ENCODE measurements around the gene RPUSD1. TPM values are rescaled to one million over a fixed set of nuclear protein-coding genes. Genes with fewer than 3 reads are reported as not detected.

The RPUSD1 gene
- total RNA-seq, 1 experiment from 2014 or later, result 45.1 TPM

DNA sequence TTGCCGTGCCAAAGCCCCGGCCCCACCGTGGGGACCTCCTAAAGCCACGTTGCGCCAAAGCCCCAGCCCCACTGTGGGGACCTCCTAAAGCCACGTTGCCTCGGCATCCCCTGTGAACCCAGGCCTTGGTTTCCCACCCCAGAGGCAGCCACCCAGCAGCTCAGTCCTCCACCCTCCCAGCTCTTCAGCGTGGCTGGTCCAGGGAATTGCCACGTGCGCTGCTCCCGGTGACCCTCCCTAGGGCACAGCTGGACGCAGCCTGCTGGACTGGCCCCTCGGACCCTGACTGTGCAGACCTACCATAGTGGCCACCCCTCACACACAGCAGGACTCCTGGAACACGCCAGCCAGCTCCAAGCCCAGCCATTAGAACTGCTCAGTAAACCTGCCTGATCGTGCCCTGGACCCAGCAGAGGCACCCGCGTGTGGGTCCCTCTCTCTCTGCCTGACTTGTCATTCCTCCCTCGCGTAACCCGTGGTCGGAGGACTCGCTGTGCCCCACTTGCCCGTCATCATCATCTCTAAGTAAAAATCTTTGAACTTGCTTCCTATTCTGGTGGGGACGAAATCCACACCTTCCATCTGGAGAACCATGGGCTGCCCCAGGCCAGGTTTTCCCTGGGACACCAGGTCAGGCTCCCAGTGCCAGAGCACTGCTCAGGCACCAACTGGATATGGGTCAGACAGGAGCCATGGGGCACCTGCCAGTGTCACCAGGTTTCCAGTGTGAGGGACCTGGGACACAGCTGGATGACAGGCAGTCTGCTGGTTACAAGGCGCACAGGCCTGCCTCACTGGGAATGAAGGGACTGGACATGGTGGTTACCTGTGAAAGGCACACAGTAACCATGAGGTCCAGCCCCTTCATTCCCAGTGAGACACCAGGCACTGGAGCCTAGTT lies 53.0 kb downstream of the RPUSD1 start:
- H3K4me3 Mint-ChIP-seq, result no peak overlapping the region
- H3K27ac Mint-ChIP-seq, result no peak overlapping the region
- H3K9me3 Mint-ChIP-seq, result no peaks in the 10 kb centered on the region
- DNase-seq (ENCODE audit: low spot score) (no peak), ATAC-seq (no peak)
- CTCF ChIA-PET, result interaction anchor here (0.7 to 4.0 kb wide), 3 partner anchors 14 to 50 kb away, joined by 3 to 19 read pairs (median 13); partner anchors contain the start of gene ANTKMT
- no peak for TF ChIP-seq OVOL2 (CRISPR knock-in tag; IDR thresholded peaks at IDR 0.05; ENCODE audit: borderline replicate concordance)
- TF ChIP-seq, protein P1, sequence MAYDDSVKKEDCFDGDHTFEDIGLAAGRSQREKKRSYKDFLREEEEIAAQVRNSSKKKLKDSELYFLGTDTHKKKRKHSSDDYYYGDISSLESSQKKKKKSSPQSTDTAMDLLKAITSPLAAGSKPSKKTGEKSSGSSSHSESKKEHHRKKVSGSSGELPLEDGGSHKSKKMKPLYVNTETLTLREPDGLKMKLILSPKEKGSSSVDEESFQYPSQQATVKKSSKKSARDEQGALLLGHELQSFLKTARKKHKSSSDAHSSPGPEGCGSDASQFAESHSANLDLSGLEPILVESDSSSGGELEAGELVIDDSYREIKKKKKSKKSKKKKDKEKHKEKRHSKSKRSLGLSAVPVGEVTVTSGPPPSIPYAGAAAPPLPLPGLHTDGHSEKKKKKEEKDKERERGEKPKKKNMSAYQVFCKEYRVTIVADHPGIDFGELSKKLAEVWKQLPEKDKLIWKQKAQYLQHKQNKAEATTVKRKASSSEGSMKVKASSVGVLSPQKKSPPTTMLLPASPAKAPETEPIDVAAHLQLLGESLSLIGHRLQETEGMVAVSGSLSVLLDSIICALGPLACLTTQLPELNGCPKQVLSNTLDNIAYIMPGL (CRISPR knock-in tag; IDR thresholded peaks at IDR 0.05), result no peak
- no peak for TF ChIP-seq PRRX2 (CRISPR knock-in tag; IDR thresholded peaks at IDR 0.05)
- TF ChIP-seq, protein P2, sequence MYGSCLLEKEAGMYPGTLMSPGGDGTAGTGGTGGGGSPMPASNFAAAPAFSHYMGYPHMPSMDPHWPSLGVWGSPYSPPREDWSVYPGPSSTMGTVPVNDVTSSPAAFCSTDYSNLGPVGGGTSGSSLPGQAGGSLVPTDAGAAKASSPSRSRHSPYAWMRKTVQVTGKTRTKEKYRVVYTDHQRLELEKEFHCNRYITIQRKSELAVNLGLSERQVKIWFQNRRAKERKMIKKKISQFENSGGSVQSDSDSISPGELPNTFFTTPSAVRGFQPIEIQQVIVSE (CRISPR knock-in tag; IDR thresholded peaks at IDR 0.05; ENCODE audit: borderline replicate concordance), result no peak
- TF ChIP-seq, protein P3, sequence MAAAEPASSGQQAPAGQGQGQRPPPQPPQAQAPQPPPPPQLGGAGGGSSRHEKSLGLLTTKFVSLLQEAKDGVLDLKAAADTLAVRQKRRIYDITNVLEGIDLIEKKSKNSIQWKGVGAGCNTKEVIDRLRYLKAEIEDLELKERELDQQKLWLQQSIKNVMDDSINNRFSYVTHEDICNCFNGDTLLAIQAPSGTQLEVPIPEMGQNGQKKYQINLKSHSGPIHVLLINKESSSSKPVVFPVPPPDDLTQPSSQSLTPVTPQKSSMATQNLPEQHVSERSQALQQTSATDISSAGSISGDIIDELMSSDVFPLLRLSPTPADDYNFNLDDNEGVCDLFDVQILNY (CRISPR knock-in tag; IDR thresholded peaks at IDR 0.05), result no peak
- TF ChIP-seq, protein P4, sequence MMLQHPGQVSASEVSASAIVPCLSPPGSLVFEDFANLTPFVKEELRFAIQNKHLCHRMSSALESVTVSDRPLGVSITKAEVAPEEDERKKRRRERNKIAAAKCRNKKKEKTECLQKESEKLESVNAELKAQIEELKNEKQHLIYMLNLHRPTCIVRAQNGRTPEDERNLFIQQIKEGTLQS (CRISPR knock-in tag; conservative IDR thresholded peaks at IDR 0.05), result no peak
- TF ChIP-seq, protein P5, sequence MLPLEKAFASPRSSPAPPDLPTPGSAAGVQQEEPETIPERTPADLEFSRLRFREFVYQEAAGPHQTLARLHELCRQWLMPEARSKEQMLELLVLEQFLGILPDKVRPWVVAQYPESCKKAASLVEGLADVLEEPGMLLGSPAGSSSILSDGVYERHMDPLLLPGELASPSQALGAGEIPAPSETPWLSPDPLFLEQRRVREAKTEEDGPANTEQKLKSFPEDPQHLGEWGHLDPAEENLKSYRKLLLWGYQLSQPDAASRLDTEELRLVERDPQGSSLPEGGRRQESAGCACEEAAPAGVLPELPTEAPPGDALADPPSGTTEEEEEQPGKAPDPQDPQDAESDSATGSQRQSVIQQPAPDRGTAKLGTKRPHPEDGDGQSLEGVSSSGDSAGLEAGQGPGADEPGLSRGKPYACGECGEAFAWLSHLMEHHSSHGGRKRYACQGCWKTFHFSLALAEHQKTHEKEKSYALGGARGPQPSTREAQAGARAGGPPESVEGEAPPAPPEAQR (CRISPR knock-in tag; IDR thresholded peaks at IDR 0.05), result no peak
- TF ChIP-seq NFATC4 (CRISPR knock-in tag; IDR thresholded peaks at IDR 0.05), result no peak
- H3K36me3 Mint-ChIP-seq, result peaks cover 9% of the 10 kb centered on the region; the same call in 1 of the 2 replicates
- H3K27me3 Mint-ChIP-seq (ENCODE audit: low read depth), result no peaks in the 10 kb centered on the region
- H3K4me1 Mint-ChIP-seq, result peaks cover 14% of the 10 kb centered on the region
- POLR2A ChIA-PET, result no interaction called here

Small RNAs within 50 kb of the gene (microRNA-seq; reads per million reads assigned to microRNA genes)
- not detected for gene MIR662 (ENCODE audit: borderline number of aligned reads)

Other genes with a start within 250 kb of the RPUSD1 start
- gene PRR35, start 228.0 kb downstream of the RPUSD1 start, total RNA-seq (2021), result 0.72 to 1.1 TPM (median 0.94 TPM) in 3 replicates
- gene NHLRC4, start 221.4 kb downstream of the RPUSD1 start, total RNA-seq (2021), result 0.76 to 0.92 TPM (median 0.87 TPM) in 3 replicates
- gene PIGQ, start 218.4 kb downstream of the RPUSD1 start, total RNA-seq (2021), result 57.7 to 63.7 TPM (median 60.8 TPM) in 3 replicates
- 22.5 to 28.0 TPM (median 26.2 TPM) in 3 replicates for gene RAB40C, start 198.3 kb downstream of the RPUSD1 start, total RNA-seq (2021)
- gene WFIKKN1, start 157.4 kb downstream of the RPUSD1 start, total RNA-seq (2021), result 12.3 to 18.6 TPM (median 17.3 TPM) in 3 replicates
- gene METTL26, start 152.1 kb downstream of the RPUSD1 start, total RNA-seq (2021), result 115 to 121 TPM (median 115 TPM) in 3 replicates
- 63.3 to 76.0 TPM (median 66.7 TPM) in 3 replicates for gene MCRIP2, start 146.6 kb downstream of the RPUSD1 start, total RNA-seq (2021)
- gene WDR90, start 139.0 kb downstream of the RPUSD1 start, total RNA-seq (2021), result 66.2 to 75.8 TPM (median 69.6 TPM) in 3 replicates
- gene RHOT2, start 120.2 kb downstream of the RPUSD1 start, total RNA-seq (2021), result 245 to 285 TPM (median 250 TPM) in 3 replicates
- 6.7 to 8.2 TPM (median 6.7 TPM) in 3 replicates for gene RHBDL1, start 112.7 kb downstream of the RPUSD1 start, total RNA-seq (2021)
- gene STUB1, start 108.0 kb downstream of the RPUSD1 start, total RNA-seq (2021), result 79.0 to 88.2 TPM (median 85.8 TPM) in 3 replicates
- 59.6 to 63.4 TPM (median 61.2 TPM) in 3 replicates for gene JMJD8, start 104.0 kb downstream of the RPUSD1 start, total RNA-seq (2021)
- gene WDR24, start 98.0 kb downstream of the RPUSD1 start, total RNA-seq (2021), result 25.5 to 28.2 TPM (median 26.3 TPM) in 3 replicates
- gene FBXL16, start 82.6 kb downstream of the RPUSD1 start, total RNA-seq (2021), result 22.7 to 28.6 TPM (median 27.3 TPM) in 3 replicates
- 30.9 to 64.3 TPM (median 61.4 TPM) in 3 replicates for gene METRN, start 73.3 kb downstream of the RPUSD1 start, total RNA-seq (2021)
- 40.6 to 43.1 TPM (median 43.0 TPM) in 3 replicates for gene ANTKMT, start 67.2 kb downstream of the RPUSD1 start, total RNA-seq (2021)
- 19.4 to 20.8 TPM (median 20.2 TPM) in 3 replicates for gene CCDC78, start 61.9 kb downstream of the RPUSD1 start, total RNA-seq (2021)
- gene HAGHL, start 61.3 kb downstream of the RPUSD1 start, total RNA-seq (2021), result 38.4 to 41.7 TPM (median 39.4 TPM) in 3 replicates
- 32.8 to 50.9 TPM (median 32.8 TPM) in 3 replicates for gene CIAO3, start 47.4 kb downstream of the RPUSD1 start, total RNA-seq (2021)
- 0.20 to 0.55 TPM (median 0.46 TPM) in 3 replicates for gene MSLN, start 27.6 kb downstream of the RPUSD1 start, total RNA-seq (2021)
- 177 to 183 TPM (median 181 TPM) in 3 replicates for gene CHTF18, start 239 bp upstream of the RPUSD1 start, total RNA-seq (2021)
- gene GNG13, start 12.4 kb upstream of the RPUSD1 start, total RNA-seq (2021), result 0.34 TPM in 1 of 3 replicates, not detected in the others
- 10.5 to 13.0 TPM (median 10.8 TPM) in 3 replicates for gene LMF1, start 182.6 kb upstream of the RPUSD1 start, total RNA-seq (2021)
- gene SOX8, start 193.4 kb upstream of the RPUSD1 start, total RNA-seq (2021), result 10.2 to 12.3 TPM (median 10.9 TPM) in 3 replicates